ENCODE data around the gene RBM47.
"Not testable (repeated sequence)": the region's sequence is repeated elsewhere in the genome, so short reads cannot be mapped to it uniquely, and the experiment has no call there.

Gene RBM47

GRCh38 chr4:40557736-40558135 is 71.9 kb downstream of the RBM47 start:
- TF ChIP-seq POLR2AphosphoS5 (IDR thresholded peaks at IDR 0.05; ENCODE audit: low read depth) (no peak), GABPA (IDR thresholded peaks at IDR 0.05; ENCODE audit: low read depth) (no peak)
- Histone ChIP-seq H3K27ac (replicated peaks) (peak overlapping the region; percentile 52), H3K27me3 (ENCODE audit: insufficient read depth, poor library complexity, severe bottlenecking) (no peaks in the 10 kb centered on the region), H3K4me3 (replicated peaks; ENCODE audit: insufficient read depth, low read length) (no peak overlapping the region)
- DNase-seq (ENCODE audit: low read depth in 1 of 2, low spot score in 1 of 2), result peak; percentile 59 to 86

DNA sequence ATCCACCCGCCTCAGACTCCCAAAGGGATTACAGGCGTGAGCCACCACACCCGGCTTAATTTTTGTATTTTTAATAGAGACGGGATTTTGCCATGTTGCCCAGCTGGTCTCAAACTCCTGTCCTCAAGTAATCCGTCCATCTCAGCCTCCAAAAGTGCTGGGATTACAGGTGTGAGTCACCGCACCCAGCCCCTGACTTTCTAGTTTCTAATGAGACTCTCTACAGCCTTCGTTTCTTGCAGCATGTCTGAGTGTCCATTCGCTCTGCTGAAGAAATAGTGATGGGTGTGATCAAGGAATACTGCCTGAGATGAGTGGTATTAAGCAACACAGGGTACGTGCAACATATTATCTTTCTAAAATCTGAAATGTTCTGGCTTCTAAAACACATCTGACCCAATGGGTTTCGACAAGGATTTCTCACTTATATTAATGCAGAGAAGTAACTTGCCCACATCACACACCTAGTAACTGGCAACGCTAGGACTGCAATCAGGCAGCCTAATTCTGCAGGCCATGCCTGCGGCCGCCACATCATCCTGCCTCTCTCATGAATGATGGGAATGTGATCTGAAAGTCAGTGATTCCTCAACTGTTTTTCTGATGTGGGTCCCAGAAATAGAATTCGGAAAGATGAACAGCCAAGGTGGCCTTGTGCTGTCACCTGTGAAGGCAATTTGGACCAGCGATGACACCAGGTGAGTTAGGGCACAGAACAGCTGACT is 74.3 kb downstream of the RBM47 start:
- TF ChIP-seq, protein P1, sequence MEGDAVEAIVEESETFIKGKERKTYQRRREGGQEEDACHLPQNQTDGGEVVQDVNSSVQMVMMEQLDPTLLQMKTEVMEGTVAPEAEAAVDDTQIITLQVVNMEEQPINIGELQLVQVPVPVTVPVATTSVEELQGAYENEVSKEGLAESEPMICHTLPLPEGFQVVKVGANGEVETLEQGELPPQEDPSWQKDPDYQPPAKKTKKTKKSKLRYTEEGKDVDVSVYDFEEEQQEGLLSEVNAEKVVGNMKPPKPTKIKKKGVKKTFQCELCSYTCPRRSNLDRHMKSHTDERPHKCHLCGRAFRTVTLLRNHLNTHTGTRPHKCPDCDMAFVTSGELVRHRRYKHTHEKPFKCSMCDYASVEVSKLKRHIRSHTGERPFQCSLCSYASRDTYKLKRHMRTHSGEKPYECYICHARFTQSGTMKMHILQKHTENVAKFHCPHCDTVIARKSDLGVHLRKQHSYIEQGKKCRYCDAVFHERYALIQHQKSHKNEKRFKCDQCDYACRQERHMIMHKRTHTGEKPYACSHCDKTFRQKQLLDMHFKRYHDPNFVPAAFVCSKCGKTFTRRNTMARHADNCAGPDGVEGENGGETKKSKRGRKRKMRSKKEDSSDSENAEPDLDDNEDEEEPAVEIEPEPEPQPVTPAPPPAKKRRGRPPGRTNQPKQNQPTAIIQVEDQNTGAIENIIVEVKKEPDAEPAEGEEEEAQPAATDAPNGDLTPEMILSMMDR (IDR thresholded peaks at IDR 0.05; ENCODE audit: insufficient read depth, low read length), result no peak
- no peak for TF ChIP-seq POLR2AphosphoS5 (IDR thresholded peaks at IDR 0.05; ENCODE audit: low read depth)
- TF ChIP-seq REST (IDR thresholded peaks at IDR 0.05; ENCODE audit: insufficient replicate concordance, low read depth), result no peak
- TF ChIP-seq GABPA (IDR thresholded peaks at IDR 0.05; ENCODE audit: low read depth), result no peak
- no peak overlapping the region for H3K4me3 ChIP-seq (replicated peaks; ENCODE audit: insufficient read depth, low read length)
- no peaks in the 10 kb centered on the region for H3K27me3 ChIP-seq (ENCODE audit: insufficient read depth, poor library complexity, severe bottlenecking)
- H3K27ac ChIP-seq (replicated peaks), result peak overlapping the region; percentile 95
- peak in 1 of 2 experiments; percentile 29 for DNase-seq (ENCODE audit: low read depth in 1 of 2, low spot score in 1 of 2)

DNA sequence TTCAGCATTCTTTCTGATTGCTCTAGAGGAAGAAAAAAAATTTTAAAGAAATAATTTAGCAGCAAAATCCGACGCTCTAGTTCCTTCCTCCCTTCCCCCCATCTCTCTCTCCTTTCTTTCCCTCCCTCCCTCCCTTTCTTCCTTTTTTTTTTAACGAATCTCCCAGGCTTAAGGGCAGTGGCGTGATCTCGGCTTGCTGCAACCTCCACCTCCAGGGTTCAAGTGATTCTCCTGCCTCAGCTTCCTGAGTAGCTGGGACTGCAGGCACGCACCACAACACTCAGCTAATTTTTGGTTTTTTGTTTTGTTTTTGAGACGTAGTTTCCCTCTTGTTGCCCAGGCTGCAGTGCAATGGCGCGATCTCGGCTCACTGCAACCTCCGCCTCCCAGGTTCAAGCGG is 75.0 kb downstream of the RBM47 start:
- peak overlapping the region; percentile 95 for H3K27ac ChIP-seq (replicated peaks)
- 0 out of 2 replicates have a peak, but pooled peaks have one; percentile 37 for TF ChIP-seq POLR2AphosphoS5 (IDR thresholded peaks at IDR 0.05; ENCODE audit: low read depth)
- H3K4me3 ChIP-seq (replicated peaks; ENCODE audit: insufficient read depth, low read length); H3K27me3 ChIP-seq (ENCODE audit: insufficient read depth, poor library complexity, severe bottlenecking): not testable (repeated sequence)
- DNase-seq (ENCODE audit: low read depth in 1 of 2, low spot score in 1 of 2), result peak; percentile 59 to 83

DNA sequence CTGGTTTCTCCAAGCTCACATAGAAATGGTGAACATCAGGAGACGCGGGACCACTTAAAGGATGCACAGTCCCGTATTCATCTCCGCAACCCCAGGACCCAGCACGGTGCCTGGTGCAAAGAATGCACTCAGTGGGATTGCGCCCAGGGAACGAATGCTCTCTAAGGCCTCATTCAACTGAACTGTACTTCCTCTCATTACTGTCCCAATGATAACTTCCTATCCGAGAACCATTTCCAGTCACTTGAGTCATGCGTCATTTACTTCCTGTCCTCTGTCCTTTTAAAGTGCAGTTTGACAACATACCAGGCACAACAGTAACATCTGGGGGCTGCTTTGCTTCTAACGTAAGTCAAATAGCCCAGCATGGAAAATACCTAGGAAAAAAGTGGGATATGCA is 75.7 kb downstream of the RBM47 start:
- Histone ChIP-seq H3K27me3 (ENCODE audit: insufficient read depth, poor library complexity, severe bottlenecking) (no peaks in the 10 kb centered on the region), H3K4me3 (replicated peaks; ENCODE audit: insufficient read depth, low read length) (no peak overlapping the region), H3K27ac (replicated peaks) (peak overlapping the region; percentile 95)
- TF ChIP-seq GABPA (IDR thresholded peaks at IDR 0.05; ENCODE audit: low read depth) (peak; percentile 9; the same call in 1 of the 2 replicates), SPI1 (IDR thresholded peaks at IDR 0.05; ENCODE audit: borderline replicate concordance, low read depth) (peak; percentile 89), POLR2AphosphoS5 (IDR thresholded peaks at IDR 0.05; ENCODE audit: low read depth) (peak; percentile 52; the same call in 1 of the 2 replicates), REST (IDR thresholded peaks at IDR 0.05; ENCODE audit: insufficient replicate concordance, low read depth) (no peak)
- TF ChIP-seq, protein P1 (IDR thresholded peaks at IDR 0.05; ENCODE audit: insufficient read depth, low read length), result no peak
- peak; percentile 79 to 80 for DNase-seq (ENCODE audit: low read depth in 1 of 2, low spot score in 1 of 2)

DNA sequence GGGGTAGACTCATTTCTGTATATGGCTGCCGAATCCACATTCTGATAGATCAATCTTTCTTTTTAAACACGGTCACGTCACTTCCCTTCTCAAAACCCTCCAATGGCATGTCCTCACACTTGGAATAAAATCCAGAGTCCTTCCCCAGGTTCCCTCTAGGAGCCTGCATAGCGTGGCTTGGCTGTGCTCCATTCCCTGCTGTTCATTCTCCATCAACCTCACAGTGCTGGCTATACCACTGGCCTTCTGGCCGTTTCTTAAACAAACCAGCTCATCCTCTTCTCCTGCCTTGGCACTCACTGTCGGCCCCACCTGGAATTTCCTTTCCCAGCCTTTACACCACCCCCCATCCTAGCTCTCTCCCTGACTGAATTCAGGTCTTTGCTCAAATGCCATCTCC is 77.1 kb downstream of the RBM47 start:
- no peak overlapping the region for H3K27ac ChIP-seq (replicated peaks)
- no peak for DNase-seq (ENCODE audit: low read depth in 1 of 2, low spot score in 1 of 2)
- no peak for TF ChIP-seq GABPA (IDR thresholded peaks at IDR 0.05; ENCODE audit: low read depth)
- no peak for TF ChIP-seq REST (IDR thresholded peaks at IDR 0.05; ENCODE audit: insufficient replicate concordance, low read depth)
- TF ChIP-seq SPI1 (IDR thresholded peaks at IDR 0.05; ENCODE audit: borderline replicate concordance, low read depth), result no peak
- TF ChIP-seq, protein P1 (IDR thresholded peaks at IDR 0.05; ENCODE audit: insufficient read depth, low read length), result no peak
- no peak for TF ChIP-seq POLR2AphosphoS5 (IDR thresholded peaks at IDR 0.05; ENCODE audit: low read depth)

More for the DNA sequence above, 77.1 kb downstream of the RBM47 start:
- no peak overlapping the region for H3K4me3 ChIP-seq (replicated peaks; ENCODE audit: insufficient read depth, low read length)
- no peaks in the 10 kb centered on the region for H3K27me3 ChIP-seq (ENCODE audit: insufficient read depth, poor library complexity, severe bottlenecking)
